ENCODE measurements around the gene PLCB3.

DNA sequence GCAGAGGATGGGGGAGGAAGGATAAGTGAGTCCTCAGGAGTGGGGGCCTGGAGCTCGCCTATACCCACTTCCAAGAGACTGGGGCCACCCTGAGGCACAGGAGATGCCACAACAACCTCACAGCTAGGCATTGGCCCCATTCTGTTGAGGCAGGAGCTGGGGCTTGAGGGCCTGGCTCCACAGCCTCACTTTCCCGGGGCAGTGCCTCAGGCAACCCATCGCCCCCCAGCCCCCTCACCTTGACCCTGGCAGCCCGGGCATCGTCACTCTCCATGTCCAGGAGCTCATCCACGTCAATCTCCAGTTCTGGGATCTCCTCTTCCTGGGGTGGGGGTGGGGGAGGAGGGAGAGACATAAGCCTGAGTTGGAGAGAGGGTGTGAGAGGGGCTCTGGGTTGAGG, 6.4 kb upstream of the PLCB3 start:
- no peak for TF ChIP-seq MIXL1 (CRISPR knock-in tag; IDR thresholded peaks at IDR 0.05)
- TF ChIP-seq ELF4 (CRISPR knock-in tag; IDR thresholded peaks at IDR 0.05; ENCODE audit: borderline replicate concordance): no peak
- no peak for TF ChIP-seq REST (IDR thresholded peaks at IDR 0.05; ENCODE audit: borderline replicate concordance in 1 of 2, low read depth in 1 of 2, low read length in 2 of 2)
- no peak for TF ChIP-seq FOXP1 (IDR thresholded peaks at IDR 0.05)
- TF ChIP-seq FOXP1 (CRISPR knock-in tag; IDR thresholded peaks at IDR 0.05): no peak
- TF ChIP-seq, protein P1, sequence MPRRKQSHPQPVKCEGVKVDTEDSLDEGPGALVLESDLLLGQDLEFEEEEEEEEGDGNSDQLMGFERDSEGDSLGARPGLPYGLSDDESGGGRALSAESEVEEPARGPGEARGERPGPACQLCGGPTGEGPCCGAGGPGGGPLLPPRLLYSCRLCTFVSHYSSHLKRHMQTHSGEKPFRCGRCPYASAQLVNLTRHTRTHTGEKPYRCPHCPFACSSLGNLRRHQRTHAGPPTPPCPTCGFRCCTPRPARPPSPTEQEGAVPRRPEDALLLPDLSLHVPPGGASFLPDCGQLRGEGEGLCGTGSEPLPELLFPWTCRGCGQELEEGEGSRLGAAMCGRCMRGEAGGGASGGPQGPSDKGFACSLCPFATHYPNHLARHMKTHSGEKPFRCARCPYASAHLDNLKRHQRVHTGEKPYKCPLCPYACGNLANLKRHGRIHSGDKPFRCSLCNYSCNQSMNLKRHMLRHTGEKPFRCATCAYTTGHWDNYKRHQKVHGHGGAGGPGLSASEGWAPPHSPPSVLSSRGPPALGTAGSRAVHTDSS (CRISPR knock-in tag; conservative IDR thresholded peaks at IDR 0.05): no peak
- TF ChIP-seq ZNF660 (CRISPR knock-in tag; IDR thresholded peaks at IDR 0.05; ENCODE audit: borderline replicate concordance, low read depth): no peak
- TF ChIP-seq, protein P2, sequence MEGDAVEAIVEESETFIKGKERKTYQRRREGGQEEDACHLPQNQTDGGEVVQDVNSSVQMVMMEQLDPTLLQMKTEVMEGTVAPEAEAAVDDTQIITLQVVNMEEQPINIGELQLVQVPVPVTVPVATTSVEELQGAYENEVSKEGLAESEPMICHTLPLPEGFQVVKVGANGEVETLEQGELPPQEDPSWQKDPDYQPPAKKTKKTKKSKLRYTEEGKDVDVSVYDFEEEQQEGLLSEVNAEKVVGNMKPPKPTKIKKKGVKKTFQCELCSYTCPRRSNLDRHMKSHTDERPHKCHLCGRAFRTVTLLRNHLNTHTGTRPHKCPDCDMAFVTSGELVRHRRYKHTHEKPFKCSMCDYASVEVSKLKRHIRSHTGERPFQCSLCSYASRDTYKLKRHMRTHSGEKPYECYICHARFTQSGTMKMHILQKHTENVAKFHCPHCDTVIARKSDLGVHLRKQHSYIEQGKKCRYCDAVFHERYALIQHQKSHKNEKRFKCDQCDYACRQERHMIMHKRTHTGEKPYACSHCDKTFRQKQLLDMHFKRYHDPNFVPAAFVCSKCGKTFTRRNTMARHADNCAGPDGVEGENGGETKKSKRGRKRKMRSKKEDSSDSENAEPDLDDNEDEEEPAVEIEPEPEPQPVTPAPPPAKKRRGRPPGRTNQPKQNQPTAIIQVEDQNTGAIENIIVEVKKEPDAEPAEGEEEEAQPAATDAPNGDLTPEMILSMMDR (CRISPR knock-in tag; IDR thresholded peaks at IDR 0.05): no peak
- TF ChIP-seq CREB1 (IDR thresholded peaks at IDR 0.05): no peak
- TF ChIP-seq CREB1 (CRISPR knock-in tag; IDR thresholded peaks at IDR 0.05): no peak
- TF ChIP-seq CBX2 (IDR thresholded peaks at IDR 0.05; ENCODE audit: low read depth, low read length): no peak
- TF ChIP-seq CBX2 (CRISPR knock-in tag; IDR thresholded peaks at IDR 0.05; ENCODE audit: low read depth): no peak
- TF ChIP-seq POLR2A (IDR thresholded peaks at IDR 0.05; ENCODE audit: insufficient read depth in 1 of 2, low read depth in 2 of 2, low read length in 2 of 2): no peak
- TF ChIP-seq ZNF318 (CRISPR knock-in tag; IDR thresholded peaks at IDR 0.05): no peak
- TF ChIP-seq, protein P3, sequence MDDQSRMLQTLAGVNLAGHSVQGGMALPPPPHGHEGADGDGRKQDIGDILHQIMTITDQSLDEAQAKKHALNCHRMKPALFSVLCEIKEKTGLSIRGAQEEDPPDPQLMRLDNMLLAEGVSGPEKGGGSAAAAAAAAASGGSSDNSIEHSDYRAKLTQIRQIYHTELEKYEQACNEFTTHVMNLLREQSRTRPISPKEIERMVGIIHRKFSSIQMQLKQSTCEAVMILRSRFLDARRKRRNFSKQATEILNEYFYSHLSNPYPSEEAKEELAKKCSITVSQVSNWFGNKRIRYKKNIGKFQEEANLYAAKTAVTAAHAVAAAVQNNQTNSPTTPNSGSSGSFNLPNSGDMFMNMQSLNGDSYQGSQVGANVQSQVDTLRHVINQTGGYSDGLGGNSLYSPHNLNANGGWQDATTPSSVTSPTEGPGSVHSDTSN (CRISPR knock-in tag; IDR thresholded peaks at IDR 0.05; ENCODE audit: borderline replicate concordance): no peak
- no peak for TF ChIP-seq KMT2A (CRISPR knock-in tag; IDR thresholded peaks at IDR 0.05)
- no peak for TF ChIP-seq BCLAF1 (IDR thresholded peaks at IDR 0.05)
